HepG2 (cell line): Measurements from ENCODE around the gene ARHGAP26. TPM values are rescaled to one million over a fixed set of nuclear protein-coding genes. Genes with fewer than 3 reads are reported as not detected.

Experiments
- ARID2 ChIP-seq: sonication (generic); formaldehyde crosslinking; IDR thresholded peaks from 2 replicates; pipeline ENCODE4 v1.8.1; 2022; ENCODE audit warnings: mild to moderate bottlenecking, missing genetic modification reagents, borderline replicate concordance
- ASH2L ChIP-seq: fragments of 300-600, 200-600 bp; sonication (generic); IDR thresholded peaks from 2 replicates; pipeline ENCODE4 v1.7.0; 2017; ENCODE audit warnings: low read depth, mild to moderate bottlenecking, moderate library complexity, mixed read lengths, low read length; ENCODE audit not compliant: insufficient read length
- ATM ChIP-seq: fragments of 450-650 bp; IDR thresholded peaks from 2 replicates; pipeline ENCODE4 v1.7.1; 2017; ENCODE audit warnings: mild to moderate bottlenecking, borderline replicate concordance
- CEBPZ ChIP-seq: IDR thresholded peaks from 2 replicates; pipeline ENCODE4 v1.6.1; 2012; ENCODE audit warnings: low read length, improper control_type of control experiment
- HNRNPL ChIP-seq: fragments of 200-400 bp; formaldehyde crosslinking; IDR thresholded peaks from 2 replicates; pipeline ENCODE4 v1.6.1; 2017; ENCODE audit warnings: mild to moderate bottlenecking, low read depth, low read length
- NBN ChIP-seq: fragments of 450-650 bp; conservative IDR thresholded peaks from 2 replicates; pipeline ENCODE4 v1.6.1; 2017
- NCOA1 ChIP-seq: sonication (generic); formaldehyde crosslinking; IDR thresholded peaks from 2 replicates; pipeline ENCODE4 v1.9.0; 2021; ENCODE audit warnings: missing genetic modification reagents
- NR2F1 ChIP-seq, 2 experiments: fragments of 450-650 bp in 1 of 2; formaldehyde crosslinking in 1 of 2; IDR thresholded peaks; 2 replicates each; pipeline versions ENCODE4 v1.5.0 to v1.6.1; 2016 to 2020; ENCODE audit warnings: mild to moderate bottlenecking in 1 of 2, missing compliant biosample characterization in 1 of 2, missing genetic modification reagents in 1 of 2, moderate library complexity in 1 of 2
- PRDM10 ChIP-seq: sonication (generic); formaldehyde crosslinking; IDR thresholded peaks from 2 replicates; pipeline ENCODE4 v1.4.0; 2020; ENCODE audit warnings: low read depth, missing genetic modification reagents
- SMAD1 ChIP-seq: sonication (generic); formaldehyde crosslinking; IDR thresholded peaks from 2 replicates; pipeline ENCODE4 v1.4.0; 2020; ENCODE audit warnings: missing genetic modification reagents, low read depth, mild to moderate bottlenecking, borderline replicate concordance
- ZBTB1 ChIP-seq: sonication (generic); formaldehyde crosslinking; IDR thresholded peaks from 2 replicates; pipeline ENCODE4 v1.4.0; 2020; ENCODE audit warnings: missing genetic modification reagents, borderline replicate concordance
- ZBTB7B ChIP-seq: sonication (generic); formaldehyde crosslinking; IDR thresholded peaks from 2 replicates; pipeline ENCODE4 v1.4.0; 2020; ENCODE audit warnings: missing genetic modification reagents
- ZNF138 ChIP-seq: sonication (generic); formaldehyde crosslinking; IDR thresholded peaks from 2 replicates; pipeline ENCODE4 v1.5.0; 2020; ENCODE audit warnings: mild to moderate bottlenecking, low read depth, missing genetic modification reagents
- ZNF264 ChIP-seq: sonication (generic); formaldehyde crosslinking; IDR thresholded peaks from 2 replicates; pipeline ENCODE4 v1.4.0; 2020; ENCODE audit warnings: missing genetic modification reagents
- ZNF33B ChIP-seq: sonication (generic); formaldehyde crosslinking; IDR thresholded peaks from 2 replicates; pipeline ENCODE4 v1.5.1; 2020; ENCODE audit warnings: mild to moderate bottlenecking, missing genetic modification reagents
- ZNF839 ChIP-seq: sonication (generic); formaldehyde crosslinking; IDR thresholded peaks from 2 replicates; pipeline ENCODE4 v1.4.0; 2020; ENCODE audit warnings: missing genetic modification reagents, mild to moderate bottlenecking, borderline replicate concordance
- ZSCAN12 ChIP-seq: sonication (generic); formaldehyde crosslinking; IDR thresholded peaks from 2 replicates; pipeline ENCODE4 v1.9.0; 2021; ENCODE audit warnings: mild to moderate bottlenecking, missing genetic modification reagents
- polyA plus RNA-seq, 8 experiments: library from polyadenylated mRNA; depleted of rRNA in 3 of 8; stranded (reverse) in 7 of 8; unstranded in 1 of 8; fragments of >200 nt; fragmentation: Illumina TruSeq in 4 of 8; extraction: Trizol in 4 of 8; gene quantifications; 2 replicates each; pipeline versions ENCODE4 v1.2.1 to v1.2.3, GENCODE V29; 2011 to 2016; ENCODE audit warnings: low read depth in 4 of 8, missing spikeins in 1 of 8, mixed read lengths in 1 of 8; ENCODE audit not compliant: insufficient read depth in 1 of 8
- total RNA-seq, 5 experiments: library from RNA; depleted of rRNA; stranded (reverse); fragments of >200 nt; fragmentation: Illumina TruSeq; extraction: Trizol; gene quantifications; 2 replicates each; pipeline ENCODE4 v1.2.3, GENCODE V29; 2016; ENCODE audit warnings: low read depth in 1 of 5
- TF ChIP-seq, protein P1 (sequence below): IDR thresholded peaks from 2 replicates; pipeline ENCODE4 v1.6.1; 2016; ENCODE audit warnings: low read depth
- TF ChIP-seq, protein P2 (sequence below): sonication (generic); formaldehyde crosslinking; IDR thresholded peaks from 2 replicates; pipeline ENCODE4 v1.4.0; 2020; ENCODE audit warnings: mild to moderate bottlenecking, missing genetic modification reagents

The ARHGAP26 gene
- total and polyA plus RNA-seq, 2 of the 13 experiments (the other 11 are each of a cell fraction or from before 2014, with no cell fraction given) = 9.6 to 18.2 TPM

- no peak for TF ChIP-seq PRDM10 (CRISPR knock-in tag)
- TF ChIP-seq ZBTB1 (CRISPR knock-in tag) = no peak
- TF ChIP-seq, protein P1, sequence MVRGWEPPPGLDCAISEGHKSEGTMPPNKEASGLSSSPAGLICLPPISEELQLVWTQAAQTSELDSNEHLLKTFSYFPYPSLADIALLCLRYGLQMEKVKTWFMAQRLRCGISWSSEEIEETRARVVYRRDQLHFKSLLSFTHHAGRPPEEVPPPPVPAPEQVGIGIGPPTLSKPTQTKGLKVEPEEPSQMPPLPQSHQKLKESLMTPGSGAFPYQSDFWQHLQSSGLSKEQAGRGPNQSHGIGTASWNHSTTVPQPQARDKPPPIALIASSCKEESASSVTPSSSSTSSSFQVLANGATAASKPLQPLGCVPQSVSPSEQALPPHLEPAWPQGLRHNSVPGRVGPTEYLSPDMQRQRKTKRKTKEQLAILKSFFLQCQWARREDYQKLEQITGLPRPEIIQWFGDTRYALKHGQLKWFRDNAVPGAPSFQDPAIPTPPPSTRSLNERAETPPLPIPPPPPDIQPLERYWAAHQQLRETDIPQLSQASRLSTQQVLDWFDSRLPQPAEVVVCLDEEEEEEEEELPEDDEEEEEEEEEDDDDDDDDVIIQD (CRISPR knock-in tag) = no peak
- TF ChIP-seq ZNF138 (CRISPR knock-in tag) = peak; percentile 49; the same call in 1 of the 2 replicates
- peak; percentile 41; the same call in 1 of the 2 replicates for TF ChIP-seq SMAD1 (CRISPR knock-in tag)
- TF ChIP-seq ZNF33B (CRISPR knock-in tag) = 0 out of 2 replicates have a peak, but pooled peaks have one; percentile 63
- TF ChIP-seq ASH2L = peak; percentile 53
- peak; percentile 78 for TF ChIP-seq ZBTB7B (CRISPR knock-in tag)
- TF ChIP-seq NBN = no peak
- TF ChIP-seq ZNF264 (CRISPR knock-in tag) = 0 out of 2 replicates have a peak, but pooled peaks have one; percentile 16
- TF ChIP-seq ATM = no peak
- peak; percentile 78; the same call in 1 of the 2 replicates for TF ChIP-seq ARID2 (CRISPR knock-in tag)
- TF ChIP-seq NCOA1 = 0 out of 2 replicates have a peak, but pooled peaks have one; percentile 32
- TF ChIP-seq ZSCAN12 (CRISPR knock-in tag) = 0 out of 2 replicates have a peak, but pooled peaks have one; percentile 40
- no peak for TF ChIP-seq CEBPZ
- peak; percentile 94 for TF ChIP-seq HNRNPL
- no peak; a peak in 1 of 4 replicates for TF ChIP-seq NR2F1 (CRISPR knock-in tag; IDR thresholded peaks at IDR 0.05)
- peak; percentile 73; the same call in 1 of the 2 replicates for TF ChIP-seq ZNF839 (CRISPR knock-in tag)
- TF ChIP-seq, protein P2, sequence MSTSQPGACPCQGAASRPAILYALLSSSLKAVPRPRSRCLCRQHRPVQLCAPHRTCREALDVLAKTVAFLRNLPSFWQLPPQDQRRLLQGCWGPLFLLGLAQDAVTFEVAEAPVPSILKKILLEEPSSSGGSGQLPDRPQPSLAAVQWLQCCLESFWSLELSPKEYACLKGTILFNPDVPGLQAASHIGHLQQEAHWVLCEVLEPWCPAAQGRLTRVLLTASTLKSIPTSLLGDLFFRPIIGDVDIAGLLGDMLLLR (CRISPR knock-in tag) = no peak
Observed at GRCh38 chr5:142770650-142771609, 753 bp downstream of the ARHGAP26 start (continued).
